NT2/D1 (cell line): ENCODE results near the gene KNCN.
A peak's percentile ranks its signal among the peaks of the same experiment; 100 is the strongest.

Experiments used
- DNase-seq: peaks from one replicate; pipeline ENCODE4 v3.0.0-alpha.2; 2011; ENCODE audit warnings: low read depth, low spot score
- H3K27me3 ChIP-seq: 2 replicates; pipeline ENCODE4 v1.6.0; 2011; ENCODE audit warnings: mild to moderate bottlenecking; ENCODE audit not compliant: insufficient read length, insufficient read depth
- H3K36me3 ChIP-seq: 2 replicates; pipeline ENCODE4 v1.6.1; 2011; ENCODE audit warnings: mild to moderate bottlenecking, low read length, mixed read lengths; ENCODE audit not compliant: insufficient read depth, insufficient read length
- H3K4me1 ChIP-seq: 2 replicates; pipeline ENCODE4 v1.5.1; 2011; ENCODE audit not compliant: insufficient read depth, insufficient read length
- H3K4me3 ChIP-seq: 2 replicates; pipeline ENCODE4 v1.5.1; 2011; ENCODE audit warnings: low read depth; ENCODE audit not compliant: insufficient read length
- H3K9ac ChIP-seq: 2 replicates; pipeline ENCODE4 v1.6.0; 2011; ENCODE audit warnings: low read depth; ENCODE audit not compliant: insufficient read length
- H3K9me3 ChIP-seq: 2 replicates; pipeline ENCODE4 v1.5.1; 2011; ENCODE audit warnings: mild to moderate bottlenecking, low read length; ENCODE audit not compliant: insufficient read depth
- SUZ12 ChIP-seq: IDR thresholded peaks from 2 replicates; pipeline ENCODE4 v1.6.1; 2011; ENCODE audit not compliant: insufficient read length, insufficient read depth; ENCODE audit errors: extremely low read depth
- YY1 ChIP-seq: IDR thresholded peaks from 2 replicates; pipeline ENCODE4 v1.6.1; 2011; ENCODE audit not compliant: insufficient read length, insufficient read depth
- ZNF274 ChIP-seq: IDR thresholded peaks from 2 replicates; pipeline ENCODE4 v1.6.1; 2011; ENCODE audit warnings: mild to moderate bottlenecking, low read depth, low read length

Gene KNCN

DNA sequence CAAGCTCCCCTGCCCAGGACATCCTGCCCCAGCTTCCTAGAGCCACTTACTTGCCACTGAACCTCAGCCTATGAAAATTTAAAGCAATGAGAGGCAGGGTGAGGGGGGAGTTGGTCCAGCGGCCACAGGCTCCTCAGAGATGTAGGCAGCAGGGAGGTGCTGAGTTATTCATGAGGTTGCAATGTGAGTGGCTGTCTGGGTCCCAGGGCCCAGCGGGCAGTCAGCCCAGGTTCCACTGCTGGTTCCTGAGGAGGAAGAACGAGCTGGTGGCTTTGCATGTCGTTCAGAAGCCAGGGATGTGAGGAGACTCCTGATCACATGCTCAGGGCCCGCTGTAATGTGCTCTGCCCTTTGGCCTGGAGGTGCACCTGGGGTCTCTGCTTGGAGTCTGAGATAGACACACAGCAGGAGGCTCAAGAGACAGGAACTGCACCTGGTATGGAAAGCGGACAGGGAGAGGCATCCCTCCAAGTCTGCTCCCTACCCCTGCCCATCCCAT lies at the start of gene KNCN:
TSS of gene KNCN (minus strand) at position 51 of the 499 bp plus-strand sequence. CDS start 432 bp downstream, outside the sequence.
- Histone ChIP-seq H3K4me1 (peaks cover 23% of the 10 kb centered on the region), H3K27me3 (peaks cover 20% of the 10 kb centered on the region), H3K36me3 (no peaks in the 10 kb centered on the region), H3K9ac (peak within 1 kb of the TSS; percentile 38), H3K9me3 (no peaks in the 10 kb centered on the region), H3K4me3 (no peak within 1 kb of the TSS)
- DNase-seq, result no peak
- TF ChIP-seq YY1, result no peak
- no peak for TF ChIP-seq SUZ12
- TF ChIP-seq ZNF274, result no peak

DNA sequence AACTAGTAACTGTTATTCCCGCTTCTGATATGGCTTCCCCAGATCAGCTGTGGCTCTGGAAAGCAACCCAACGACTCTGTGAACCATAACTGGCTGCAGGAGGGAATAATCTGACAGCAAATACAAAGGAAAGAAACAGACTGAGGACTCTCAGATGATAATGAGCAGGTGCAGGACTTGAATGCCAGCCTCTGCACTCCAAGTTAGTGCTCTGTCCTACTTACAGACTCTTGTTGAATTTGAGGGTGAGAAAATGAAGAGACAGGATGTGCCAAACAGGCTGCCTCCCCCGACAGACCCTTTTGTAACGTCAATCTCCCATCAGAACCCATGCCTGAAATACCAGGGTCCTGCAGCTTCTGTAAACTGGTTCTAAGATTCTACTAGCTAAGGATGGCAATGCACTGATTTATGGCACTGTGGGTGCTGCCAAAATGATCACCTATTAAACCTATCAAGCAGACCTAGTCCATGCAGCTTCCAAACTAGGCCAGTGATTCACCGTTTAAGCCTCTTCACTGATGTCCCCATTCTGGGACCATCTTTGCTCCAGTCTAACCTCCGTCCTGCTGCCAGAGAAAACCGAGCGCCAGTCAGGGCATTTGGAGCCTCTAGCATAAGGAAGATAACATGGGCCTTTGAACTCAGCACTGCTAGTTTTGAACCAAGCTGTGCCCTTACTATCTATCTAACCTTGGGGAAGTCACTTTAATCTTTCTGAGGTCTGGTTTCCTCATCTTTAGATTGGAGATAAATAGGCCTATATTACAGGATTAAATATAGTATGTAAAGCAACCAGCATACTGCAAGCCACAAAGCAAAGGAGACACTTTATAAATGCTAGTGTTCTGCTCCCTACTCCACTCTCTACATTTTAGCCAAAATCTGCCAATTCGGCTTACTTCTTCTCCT lies 47.9 kb upstream of the KNCN start:
- H3K9me3 ChIP-seq, result no peaks in the 10 kb centered on the region
- no peak for TF ChIP-seq YY1
- no peak for TF ChIP-seq ZNF274
- TF ChIP-seq SUZ12, result no peak
- H3K27me3 ChIP-seq, result no peaks in the 10 kb centered on the region
- H3K36me3 ChIP-seq, result peaks cover 9% of the 10 kb centered on the region
- no peak overlapping the region for H3K4me3 ChIP-seq
- no peak overlapping the region for H3K9ac ChIP-seq
- H3K4me1 ChIP-seq, result peaks cover 6% of the 10 kb centered on the region
- no peak for DNase-seq

DNA sequence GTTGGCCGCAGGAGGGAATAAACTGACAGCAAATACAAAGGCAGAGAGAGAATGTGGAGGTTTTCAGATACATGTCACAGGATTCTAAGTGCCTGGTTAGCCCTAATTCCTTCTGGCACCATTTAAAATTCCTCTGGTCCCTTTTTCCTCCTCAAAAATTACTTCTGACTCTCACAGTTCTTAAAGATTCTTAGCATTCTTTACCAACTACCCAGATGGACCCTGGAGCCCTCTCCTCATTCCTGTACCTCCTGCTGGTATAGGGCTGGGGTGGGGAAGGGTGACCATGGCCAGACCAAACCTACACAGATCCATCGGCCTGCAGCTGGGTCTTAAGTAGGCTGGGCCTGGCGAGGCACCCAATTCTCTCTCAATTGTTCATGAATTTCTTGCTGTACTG lies 45.4 kb upstream of the KNCN start:
- Histone ChIP-seq H3K9me3 (no peaks in the 10 kb centered on the region), H3K9ac (no peak overlapping the region), H3K36me3 (peaks cover 29% of the 10 kb centered on the region), H3K4me1 (no peaks in the 10 kb centered on the region), H3K27me3 (no peaks in the 10 kb centered on the region), H3K4me3 (no peak overlapping the region)
- DNase-seq, result no peak
- TF ChIP-seq YY1 (no peak), SUZ12 (no peak), ZNF274 (no peak)

DNA sequence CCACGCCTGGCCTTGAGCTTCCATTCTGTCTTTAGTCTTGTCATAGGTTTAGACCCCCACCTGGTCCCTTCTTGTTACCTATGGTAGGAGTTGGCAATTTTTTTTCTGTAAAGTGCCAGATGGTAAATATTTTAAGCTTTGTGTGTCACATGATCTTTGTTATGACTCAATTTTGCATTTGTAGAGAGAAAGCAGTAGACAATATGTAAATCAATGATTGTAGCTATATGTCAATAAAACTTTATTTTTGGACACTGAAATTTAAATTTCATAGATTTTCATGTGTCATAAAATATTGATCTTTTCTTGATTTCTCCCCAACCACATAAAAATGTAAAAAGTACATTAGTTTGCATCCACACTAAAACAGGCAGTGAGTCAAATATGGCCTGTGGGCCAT lies 44.6 kb upstream of the KNCN start:
- Histone ChIP-seq H3K36me3 (peaks cover 31% of the 10 kb centered on the region), H3K9ac (no peak overlapping the region), H3K4me1 (no peaks in the 10 kb centered on the region), H3K27me3 (no peaks in the 10 kb centered on the region), H3K9me3 (no peaks in the 10 kb centered on the region), H3K4me3 (no peak overlapping the region)
- no peak for DNase-seq
- no peak for TF ChIP-seq ZNF274
- no peak for TF ChIP-seq YY1
- no peak for TF ChIP-seq SUZ12

DNA sequence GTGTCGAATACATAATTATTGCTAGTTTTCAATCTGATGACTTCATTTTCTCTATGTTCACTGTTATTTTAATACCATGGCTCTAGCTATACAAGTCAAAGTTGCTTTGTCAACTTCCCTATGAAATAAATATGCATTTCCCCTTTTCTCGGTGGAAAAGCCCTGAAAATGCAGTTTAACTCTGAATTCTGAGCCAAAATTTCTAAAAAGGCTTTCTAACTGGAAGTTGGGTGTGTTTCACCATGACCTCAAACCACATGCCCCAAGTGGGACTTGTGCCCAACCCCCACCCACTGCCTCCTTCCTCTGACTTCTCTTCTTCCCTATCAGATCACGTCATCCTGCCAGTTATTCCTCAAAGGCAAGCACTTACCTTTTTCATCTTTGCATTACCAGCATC lies 43.7 kb upstream of the KNCN start:
- Histone ChIP-seq H3K4me3 (no peak overlapping the region), H3K9me3 (no peaks in the 10 kb centered on the region), H3K4me1 (no peaks in the 10 kb centered on the region), H3K9ac (no peak overlapping the region), H3K27me3 (no peaks in the 10 kb centered on the region), H3K36me3 (peaks cover 40% of the 10 kb centered on the region)
- TF ChIP-seq YY1 (no peak), ZNF274 (no peak), SUZ12 (no peak)
- no peak for DNase-seq

DNA sequence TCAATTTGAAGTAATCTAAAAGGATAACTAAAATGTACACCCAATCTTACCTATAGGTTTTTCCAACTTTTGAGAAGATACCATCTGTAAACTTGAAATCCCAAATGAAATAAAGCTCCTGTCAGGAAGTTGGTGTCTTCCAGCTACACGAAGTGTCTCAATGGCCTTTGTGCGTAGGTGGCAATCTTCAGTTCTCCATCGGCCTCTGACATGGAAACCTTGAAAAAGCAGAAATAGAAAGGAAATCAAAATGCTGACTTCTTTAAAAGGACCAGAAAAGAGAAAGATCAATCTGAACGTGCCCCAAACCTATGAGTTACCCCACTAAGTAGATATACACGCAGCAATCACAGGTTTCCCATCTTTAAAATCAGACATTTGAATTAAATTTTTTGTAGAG lies 42.6 kb upstream of the KNCN start:
- H3K9me3 ChIP-seq, result peaks cover 9% of the 10 kb centered on the region; the same call in 1 of the 2 replicates
- peaks cover 51% of the 10 kb centered on the region for H3K36me3 ChIP-seq
- TF ChIP-seq YY1 (no peak), SUZ12 (no peak), ZNF274 (no peak)
- no peaks in the 10 kb centered on the region for H3K27me3 ChIP-seq
- H3K4me1 ChIP-seq, result no peaks in the 10 kb centered on the region
- H3K4me3 ChIP-seq, result no peak overlapping the region
- H3K9ac ChIP-seq, result no peak overlapping the region
- no peak for DNase-seq

DNA sequence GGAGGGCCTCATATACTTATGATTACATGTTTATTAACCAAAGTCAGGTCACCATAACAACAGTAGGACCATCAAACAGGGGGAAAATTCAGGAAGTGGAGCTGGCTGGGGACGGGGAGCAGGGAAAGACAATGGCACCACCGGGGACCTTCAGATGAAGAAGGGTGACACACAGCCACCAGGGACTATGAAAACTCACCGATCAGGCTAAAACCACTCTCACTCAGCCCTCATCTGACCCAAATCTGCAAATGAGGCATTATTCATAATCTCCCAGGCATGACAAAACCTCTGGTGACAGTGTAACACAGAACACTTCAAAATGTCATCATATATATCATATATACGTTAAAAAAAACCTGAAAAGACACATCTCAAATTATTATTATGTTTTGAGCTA lies 41.4 kb upstream of the KNCN start:
- DNase-seq, result no peak
- Histone ChIP-seq H3K36me3 (peaks cover 52% of the 10 kb centered on the region), H3K4me3 (no peak overlapping the region), H3K27me3 (no peaks in the 10 kb centered on the region), H3K9me3 (peaks cover 12% of the 10 kb centered on the region; the same call in 1 of the 2 replicates), H3K4me1 (no peaks in the 10 kb centered on the region), H3K9ac (no peak overlapping the region)
- TF ChIP-seq YY1, result no peak
